Endothelial cell of umbilical vein (primary cell): ENCODE measurements around the gene POLR3B.
"Not testable (repeated sequence)": the region's sequence is repeated elsewhere in the genome, so short reads cannot be mapped to it uniquely, and the experiment has no call there.

Experiments
- EZH2 ChIP-seq: IDR thresholded peaks from 2 replicates; pipeline ENCODE4 v1.6.1; 2012; ENCODE audit warnings: borderline replicate concordance, low read depth, mild to moderate bottlenecking, moderate library complexity, low read length, inconsistent platforms; ENCODE audit not compliant: severe bottlenecking
- FOS ChIP-seq: IDR thresholded peaks from 2 replicates; pipeline ENCODE4 v1.6.1; 2011; ENCODE audit warnings: mild to moderate bottlenecking, low read length, moderate library complexity, borderline replicate concordance; ENCODE audit not compliant: insufficient read depth
- GATA2 ChIP-seq: IDR thresholded peaks from 2 replicates; pipeline ENCODE4 v1.7.0; 2011; ENCODE audit warnings: low read depth, mild to moderate bottlenecking, moderate library complexity, mixed read lengths, low read length; ENCODE audit not compliant: insufficient read length, insufficient read depth
- JUN ChIP-seq: IDR thresholded peaks from 2 replicates; pipeline ENCODE4 v1.6.1; 2011; ENCODE audit warnings: borderline replicate concordance, low read depth; ENCODE audit not compliant: insufficient read length, insufficient read depth
- MAX ChIP-seq: IDR thresholded peaks from 2 replicates; pipeline ENCODE4 v1.6.1; 2011; ENCODE audit not compliant: insufficient read depth, insufficient read length
- MYC ChIP-seq: IDR thresholded peaks from one replicate; pipeline ENCODE4 v1.6.1; 2011; ENCODE audit warnings: mild to moderate bottlenecking, low read depth, low read length
- POLR2A ChIP-seq: IDR thresholded peaks from 2 replicates; pipeline ENCODE4 v1.6.1; 2012; ENCODE audit warnings: low read depth, mild to moderate bottlenecking, control low read depth, low read length
- POLR2AphosphoS5 ChIP-seq: IDR thresholded peaks from 2 replicates; pipeline ENCODE4 v1.6.1; 2012; ENCODE audit warnings: low read depth, mild to moderate bottlenecking, control low read depth, low read length, moderate library complexity; ENCODE audit not compliant: insufficient read depth
- TF ChIP-seq, protein P1 (sequence below), 2 donors: IDR thresholded peaks; 1 replicate in 1 of 2; 2 replicates in 1 of 2; pipeline ENCODE4 v1.5.1; 2011; ENCODE audit warnings: low read length in 2 of 2, mild to moderate bottlenecking in 2 of 2, moderate library complexity in 2 of 2, control low read depth in 1 of 2, inconsistent platforms in 1 of 2, low read depth in 1 of 2; ENCODE audit not compliant: insufficient read depth in 1 of 2; ENCODE audit errors: extremely low read depth in 1 of 2

DNA sequence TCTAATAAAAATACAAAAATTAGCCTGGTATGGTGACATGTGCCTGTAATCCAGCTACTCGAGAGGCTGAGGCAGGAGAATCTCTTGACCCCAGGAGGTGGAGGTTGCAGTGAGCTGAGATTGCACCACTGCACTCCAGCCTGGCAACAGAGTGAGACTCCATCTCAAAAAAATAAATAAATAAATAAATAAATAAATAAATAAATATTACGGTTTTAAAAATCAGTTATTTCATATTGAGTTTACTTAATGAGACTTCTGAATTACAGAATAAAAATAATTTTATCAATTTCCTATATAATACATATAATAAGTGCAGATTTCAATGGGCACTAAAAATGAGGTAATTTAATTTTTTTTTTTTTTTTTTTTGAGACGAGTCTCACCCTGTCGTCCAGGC is 44.1 kb upstream of the POLR3B start:
- TF ChIP-seq EZH2, POLR2AphosphoS5, MAX, POLR2A, JUN, MYC, FOS, GATA2: not testable (repeated sequence)
- TF ChIP-seq, protein P1, sequence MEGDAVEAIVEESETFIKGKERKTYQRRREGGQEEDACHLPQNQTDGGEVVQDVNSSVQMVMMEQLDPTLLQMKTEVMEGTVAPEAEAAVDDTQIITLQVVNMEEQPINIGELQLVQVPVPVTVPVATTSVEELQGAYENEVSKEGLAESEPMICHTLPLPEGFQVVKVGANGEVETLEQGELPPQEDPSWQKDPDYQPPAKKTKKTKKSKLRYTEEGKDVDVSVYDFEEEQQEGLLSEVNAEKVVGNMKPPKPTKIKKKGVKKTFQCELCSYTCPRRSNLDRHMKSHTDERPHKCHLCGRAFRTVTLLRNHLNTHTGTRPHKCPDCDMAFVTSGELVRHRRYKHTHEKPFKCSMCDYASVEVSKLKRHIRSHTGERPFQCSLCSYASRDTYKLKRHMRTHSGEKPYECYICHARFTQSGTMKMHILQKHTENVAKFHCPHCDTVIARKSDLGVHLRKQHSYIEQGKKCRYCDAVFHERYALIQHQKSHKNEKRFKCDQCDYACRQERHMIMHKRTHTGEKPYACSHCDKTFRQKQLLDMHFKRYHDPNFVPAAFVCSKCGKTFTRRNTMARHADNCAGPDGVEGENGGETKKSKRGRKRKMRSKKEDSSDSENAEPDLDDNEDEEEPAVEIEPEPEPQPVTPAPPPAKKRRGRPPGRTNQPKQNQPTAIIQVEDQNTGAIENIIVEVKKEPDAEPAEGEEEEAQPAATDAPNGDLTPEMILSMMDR (IDR thresholded peaks at IDR 0.05; ENCODE audit: extremely low read depth in 1 of 2, insufficient read depth in 1 of 2, low read depth in 1 of 2, low read length in 2 of 2) = not testable (repeated sequence)
